GM12878 (cell line): ENCODE results near the gene CACNA1H. TPM values are rescaled to one million over a fixed set of nuclear protein-coding genes. Genes with fewer than 3 reads are reported as not detected.

Source experiments
- ATAC-seq: fragments of 200-7000 bp; cut with Tn5 transposase; 3 replicates; pipeline ENCODE4 v1.9.1; 2020; ENCODE audit warnings: mild to moderate bottlenecking, moderate library complexity
- BruUV-seq: library from RNA; stranded (reverse); fragments of 400-500 nt; replicated peaks from 2 replicates; lab custom pipeline; 2021; lab: Mats Ljungman, UMichigan
- CTCF ChIA-PET: fragments of 300-600 bp; sonication (Branson Sonifier 250); formaldehyde crosslinking; extraction: SDS; loops from one replicate; lab custom pipeline; 2021; ENCODE audit warnings: inconsistent platforms; lab: Yijun Ruan, JAX
- POLR2A ChIA-PET: fragments of 350-600 bp; formaldehyde crosslinking; extraction: SDS; loops from one replicate; lab custom pipeline; 2021; ENCODE audit warnings: inconsistent platforms; lab: Charles Lee
- RAD21 ChIA-PET: fragments of 300-600 bp; sonication (Branson Sonifier 250); formaldehyde crosslinking; loops from one replicate; lab custom pipeline; 2023; ENCODE audit warnings: antibody characterized with exemption; ENCODE audit not compliant: unreplicated experiment; lab: Charles Lee
- SMC1A ChIA-PET: fragments of 300-600 bp; sonication (Branson Sonifier 250); formaldehyde crosslinking; loops from one replicate; lab custom pipeline; 2023; ENCODE audit not compliant: unreplicated experiment, uncharacterized antibody; lab: Charles Lee
- DNase-seq: peaks from one replicate; pipeline ENCODE4 v3.0.0-alpha.2; 2011; ENCODE audit warnings: low read depth, low spot score
- FAIRE-seq: peaks from 3 replicates; lab custom pipeline; 2011; peaks lifted over from hg19 to GRCh38; lab: Jason Lieb, UNC
- H2AFZ ChIP-seq: 2 replicates; pipeline ENCODE4 v1.6.0; 2011; ENCODE audit warnings: low read depth, low read length, control low read depth; ENCODE audit not compliant: control insufficient read depth
- H3K27ac ChIP-seq: 2 replicates; pipeline ENCODE4 v1.5.1; 2011; ENCODE audit warnings: control low read depth; ENCODE audit not compliant: control insufficient read depth, insufficient read depth
- H3K27me3 ChIP-seq, 2 experiments: replicated peaks in 1 of 2; 2 replicates each; pipeline versions ENCODE4 v1.6.0 to v1.6.1; 2011; ENCODE audit warnings: low read length in 1 of 2; ENCODE audit not compliant: control insufficient read depth in 2 of 2, insufficient read depth in 2 of 2
- H3K36me3 ChIP-seq, 2 experiments: 2 replicates each; pipeline ENCODE4 v1.5.1; 2011; ENCODE audit warnings: low read length in 1 of 2; ENCODE audit not compliant: control insufficient read depth in 2 of 2, insufficient read depth in 2 of 2
- H3K4me1 ChIP-seq: 2 replicates; pipeline ENCODE4 v1.6.1; 2011; ENCODE audit warnings: mild to moderate bottlenecking, low read length, moderate library complexity, mixed read lengths; ENCODE audit not compliant: control insufficient read depth, insufficient read depth
- H3K4me2 ChIP-seq: 2 replicates; pipeline ENCODE4 v1.6.0; 2011; ENCODE audit warnings: control low read depth; ENCODE audit not compliant: control insufficient read depth, insufficient read depth
- H3K4me3 ChIP-seq: fragments of 200-600 bp; sonication (generic); 2 replicates; pipeline ENCODE4 v1.5.1; 2016
- H3K79me2 ChIP-seq: 2 replicates; pipeline ENCODE4 v1.6.0; 2011; ENCODE audit warnings: low read length; ENCODE audit not compliant: control insufficient read depth, insufficient read depth
- H3K9ac ChIP-seq: 2 replicates; pipeline ENCODE4 v1.8.0; 2011; ENCODE audit warnings: low read length, control low read depth, mixed read lengths; ENCODE audit not compliant: control insufficient read depth, insufficient read depth
- H3K9me3 ChIP-seq: replicated peaks from 3 replicates; pipeline ENCODE4 v1.5.1; 2011; ENCODE audit warnings: mild to moderate bottlenecking, low read length; ENCODE audit not compliant: control insufficient read depth, insufficient read depth
- H4K20me1 ChIP-seq: 2 replicates; pipeline ENCODE4 v1.6.0; 2011; ENCODE audit not compliant: control insufficient read depth, insufficient read depth
- ATF2 ChIP-seq: IDR thresholded peaks from 2 replicates; pipeline ENCODE4 v1.6.1; 2012; ENCODE audit warnings: low read length, inconsistent platforms
- JUNB ChIP-seq: IDR thresholded peaks from 2 replicates; pipeline ENCODE4 v1.6.1; 2016; ENCODE audit warnings: antibody characterized with exemption, mild to moderate bottlenecking
- KLF5 ChIP-seq: fragments of 450-650 bp; IDR thresholded peaks from 2 replicates; pipeline ENCODE4 v1.6.1; 2014; ENCODE audit warnings: mild to moderate bottlenecking; ENCODE audit not compliant: partially characterized antibody
- MLLT1 ChIP-seq: fragments of 450-650 bp; IDR thresholded peaks from 2 replicates; pipeline ENCODE4 v1.6.1; 2016; ENCODE audit warnings: mild to moderate bottlenecking
- PRDM15 ChIP-seq: fragments of 450-650 bp; formaldehyde crosslinking; IDR thresholded peaks from 2 replicates; pipeline ENCODE4 v1.4.0; 2020; ENCODE audit warnings: mild to moderate bottlenecking, moderate library complexity
- RAD51 ChIP-seq: fragments of 450-650 bp; IDR thresholded peaks from 2 replicates; pipeline ENCODE4 v1.6.1; 2016; ENCODE audit warnings: moderate library complexity, mild to moderate bottlenecking, inconsistent platforms
- RELA ChIP-seq: fragments of 450-650 bp; IDR thresholded peaks from 2 replicates; pipeline ENCODE4 v1.8.0; 2014; ENCODE audit warnings: borderline replicate concordance; ENCODE audit not compliant: partially characterized antibody
- TARDBP ChIP-seq: IDR thresholded peaks from 2 replicates; pipeline ENCODE4 v1.6.1; 2016; ENCODE audit warnings: borderline replicate concordance
- TCF12 ChIP-seq: IDR thresholded peaks from 2 replicates; pipeline ENCODE4 v1.6.1; 2011; ENCODE audit warnings: low read depth, mild to moderate bottlenecking, low read length
- TCF3 ChIP-seq: IDR thresholded peaks from 2 replicates; pipeline ENCODE4 v1.6.1; 2012; ENCODE audit warnings: low read depth, mild to moderate bottlenecking, low read length, borderline replicate concordance; ENCODE audit not compliant: insufficient read depth
- USF1 ChIP-seq: IDR thresholded peaks from 2 replicates; pipeline ENCODE4 v1.6.1; 2011; ENCODE audit warnings: borderline replicate concordance, low read depth, mild to moderate bottlenecking, moderate library complexity, mixed read lengths, low read length; ENCODE audit not compliant: insufficient read depth; ENCODE audit errors: extremely low read length
- WGBS: methylation state at CpG from one replicate; pipeline ENCODE4 v1.1.6; 2016; ENCODE audit warnings: low lambda C conversion rate; ENCODE audit not compliant: insufficient replicate concordance, insufficient coverage; ENCODE audit errors: missing lambda C conversion rate; 5-methylcytosine and 5-hydroxymethylcytosine counted together
- in situ Hi-C: fragments of 300-500 bp; cut with MboI; formaldehyde crosslinking; loops from 9 replicates; pipeline ENCODE4 v1.14.3; 2018; ENCODE audit warnings: mixed read lengths
- intact Hi-C: fragments of 100-400 bp; cut with micrococcal nuclease; formaldehyde crosslinking; loops from one replicate; pipeline ENCODE4 v1.14.2; 2022; ENCODE audit not compliant: unreplicated experiment
- polyA plus RNA-seq, 11 experiments: library from polyadenylated mRNA; depleted of rRNA in 4 of 11; unstranded in 6 of 11; stranded (reverse) in 5 of 11; fragments of >200 nt; fragmentation: Nextera tagmentation in 4 of 11; fragmentation: Illumina TruSeq in 1 of 11; extraction: Ambion mirVana in 4 of 11; extraction: Trizol in 1 of 11; gene quantifications; 1 replicate in 1 of 11; 2 replicates in 10 of 11; pipeline versions ENCODE4 v1.2.1 to v1.2.3, GENCODE V29; 2011 to 2016; ENCODE audit warnings: inconsistent platforms in 2 of 11, missing spikeins in 2 of 11, low read depth in 1 of 11
- total RNA-seq, 4 experiments: library from RNA; depleted of rRNA in 3 of 4; stranded (reverse); fragments of >200 nt in 3 of 4; fragmentation: Illumina TruSeq in 1 of 4; extraction: Trizol in 1 of 4; gene quantifications; 2 replicates each; pipeline versions ENCODE4 v1.2.1 to v1.2.3, GENCODE V29; 2013 to 2021
- TF ChIP-seq, protein P1 (sequence below): fragments of 450-650 bp; formaldehyde crosslinking; IDR thresholded peaks from 2 replicates; pipeline ENCODE4 v1.5.0; 2022; ENCODE audit warnings: mild to moderate bottlenecking, missing genetic modification characterization

CACNA1H gene
- total and polyA plus RNA-seq, 10 of the 15 experiments (the other 5 are each of a cell fraction or from before 2014, with no cell fraction given) = 0.03 to 0.54 TPM; not detected in 8

GRCh38 chr16:1220841-1221627, 68.1 kb downstream of the CACNA1H start:
- Histone ChIP-seq H3K9ac (no peak overlapping the region), H4K20me1 (no peaks in the 10 kb centered on the region), H3K9me3 (no peaks in the 10 kb centered on the region), H3K4me3 (no peak overlapping the region), H3K27ac (no peak overlapping the region), H2AFZ (no peak overlapping the region), H3K4me2 (no peak overlapping the region), H3K79me2 (no peaks in the 10 kb centered on the region), H3K27me3 (no peaks in the 10 kb centered on the region; a peak in 1 of 4 replicates), H3K4me1 (no peaks in the 10 kb centered on the region), H3K36me3 (no peaks in the 10 kb centered on the region)
- intact Hi-C loops (no loop called here), in situ Hi-C loops (no loop called here)
- BruUV-seq = no TSS peak
- ChIA-PET RAD21 (no interaction called here), POLR2A (no interaction called here), SMC1A (no interaction called here), CTCF (no interaction called here)
- 51% methylated on average over 47 of the region's 48 CpGs for WGBS
- DNase-seq = no peak
- no peak for FAIRE-seq
- ATAC-seq = no peak
- no peak for TF ChIP-seq RAD51
- TF ChIP-seq TCF3 = no peak
- TF ChIP-seq JUNB = no peak
- TF ChIP-seq TARDBP = no peak
- no peak for TF ChIP-seq PRDM15 (CRISPR knock-in tag)
- no peak for TF ChIP-seq USF1
- TF ChIP-seq RELA = no peak
- TF ChIP-seq, protein P1, sequence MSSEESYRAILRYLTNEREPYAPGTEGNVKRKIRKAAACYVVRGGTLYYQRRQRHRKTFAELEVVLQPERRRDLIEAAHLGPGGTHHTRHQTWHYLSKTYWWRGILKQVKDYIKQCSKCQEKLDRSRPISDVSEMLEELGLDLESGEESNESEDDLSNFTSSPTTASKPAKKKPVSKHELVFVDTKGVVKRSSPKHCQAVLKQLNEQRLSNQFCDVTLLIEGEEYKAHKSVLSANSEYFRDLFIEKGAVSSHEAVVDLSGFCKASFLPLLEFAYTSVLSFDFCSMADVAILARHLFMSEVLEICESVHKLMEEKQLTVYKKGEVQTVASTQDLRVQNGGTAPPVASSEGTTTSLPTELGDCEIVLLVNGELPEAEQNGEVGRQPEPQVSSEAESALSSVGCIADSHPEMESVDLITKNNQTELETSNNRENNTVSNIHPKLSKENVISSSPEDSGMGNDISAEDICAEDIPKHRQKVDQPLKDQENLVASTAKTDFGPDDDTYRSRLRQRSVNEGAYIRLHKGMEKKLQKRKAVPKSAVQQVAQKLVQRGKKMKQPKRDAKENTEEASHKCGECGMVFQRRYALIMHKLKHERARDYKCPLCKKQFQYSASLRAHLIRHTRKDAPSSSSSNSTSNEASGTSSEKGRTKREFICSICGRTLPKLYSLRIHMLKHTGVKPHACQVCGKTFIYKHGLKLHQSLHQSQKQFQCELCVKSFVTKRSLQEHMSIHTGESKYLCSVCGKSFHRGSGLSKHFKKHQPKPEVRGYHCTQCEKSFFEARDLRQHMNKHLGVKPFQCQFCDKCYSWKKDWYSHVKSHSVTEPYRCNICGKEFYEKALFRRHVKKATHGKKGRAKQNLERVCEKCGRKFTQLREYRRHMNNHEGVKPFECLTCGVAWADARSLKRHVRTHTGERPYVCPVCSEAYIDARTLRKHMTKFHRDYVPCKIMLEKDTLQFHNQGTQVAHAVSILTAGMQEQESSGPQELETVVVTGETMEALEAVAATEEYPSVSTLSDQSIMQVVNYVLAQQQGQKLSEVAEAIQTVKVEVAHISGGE (CRISPR knock-in tag) = no peak
- TF ChIP-seq MLLT1 = no peak
- no peak for TF ChIP-seq ATF2
- TF ChIP-seq KLF5 = no peak
- no peak for TF ChIP-seq TCF12
